ENCODE measurements around the gene MTAP. TPM values are rescaled to one million over a fixed set of nuclear protein-coding genes. Genes with fewer than 3 reads are reported as not detected.

MTAP gene
- total RNA-seq, 1 donor from 2014 or later: 90.0 TPM

DNA sequence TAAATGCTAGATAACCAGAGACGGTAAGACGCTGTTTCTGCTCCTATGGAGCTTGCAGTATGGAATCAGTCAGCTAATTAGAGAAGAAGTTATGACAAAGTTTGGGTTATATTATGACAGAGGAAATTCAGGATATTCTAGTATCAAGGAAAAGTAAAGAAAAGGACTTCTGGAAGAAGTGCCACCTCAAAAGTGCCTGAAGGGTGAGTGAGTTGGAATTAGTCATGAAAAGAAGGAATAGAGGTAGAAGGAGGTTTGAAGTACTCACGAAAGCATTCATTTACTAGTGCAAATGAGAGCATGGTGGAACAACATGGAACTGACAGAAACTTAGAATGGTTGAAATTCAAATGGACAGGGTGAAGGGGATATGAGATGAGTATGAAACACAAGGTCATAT lies 40.4 kb upstream of the MTAP start:
- H3K27me3 Mint-ChIP-seq (ENCODE audit: low read depth): peaks cover 11% of the 10 kb centered on the region

DNA sequence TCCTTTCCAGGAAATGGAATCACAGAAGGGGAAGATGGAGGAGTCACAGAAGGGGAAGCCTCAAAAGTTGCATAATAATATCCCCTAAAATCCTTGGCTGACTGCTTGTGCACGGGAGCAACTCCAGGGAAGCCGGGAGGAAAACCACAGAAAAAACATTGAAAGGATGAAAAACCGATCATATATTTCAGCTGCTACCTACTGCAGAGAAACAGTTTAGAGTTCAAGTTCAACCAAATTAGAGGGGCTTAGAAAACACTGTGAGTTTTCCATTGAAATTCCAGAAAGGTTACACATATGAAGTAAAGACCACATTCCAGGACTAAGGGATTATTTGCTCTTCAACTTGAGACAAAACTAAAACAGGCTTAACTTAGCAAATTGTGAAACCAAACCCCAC lies 37.6 kb upstream of the MTAP start:
- H3K4me1 Mint-ChIP-seq: peaks cover 10% of the 10 kb centered on the region
- DNase-seq (ENCODE audit: low spot score in 2 of 2, unreplicated experiment in 2 of 2): no peak
- no peak overlapping the region for H3K27ac Mint-ChIP-seq
- TF ChIP-seq, protein P1, sequence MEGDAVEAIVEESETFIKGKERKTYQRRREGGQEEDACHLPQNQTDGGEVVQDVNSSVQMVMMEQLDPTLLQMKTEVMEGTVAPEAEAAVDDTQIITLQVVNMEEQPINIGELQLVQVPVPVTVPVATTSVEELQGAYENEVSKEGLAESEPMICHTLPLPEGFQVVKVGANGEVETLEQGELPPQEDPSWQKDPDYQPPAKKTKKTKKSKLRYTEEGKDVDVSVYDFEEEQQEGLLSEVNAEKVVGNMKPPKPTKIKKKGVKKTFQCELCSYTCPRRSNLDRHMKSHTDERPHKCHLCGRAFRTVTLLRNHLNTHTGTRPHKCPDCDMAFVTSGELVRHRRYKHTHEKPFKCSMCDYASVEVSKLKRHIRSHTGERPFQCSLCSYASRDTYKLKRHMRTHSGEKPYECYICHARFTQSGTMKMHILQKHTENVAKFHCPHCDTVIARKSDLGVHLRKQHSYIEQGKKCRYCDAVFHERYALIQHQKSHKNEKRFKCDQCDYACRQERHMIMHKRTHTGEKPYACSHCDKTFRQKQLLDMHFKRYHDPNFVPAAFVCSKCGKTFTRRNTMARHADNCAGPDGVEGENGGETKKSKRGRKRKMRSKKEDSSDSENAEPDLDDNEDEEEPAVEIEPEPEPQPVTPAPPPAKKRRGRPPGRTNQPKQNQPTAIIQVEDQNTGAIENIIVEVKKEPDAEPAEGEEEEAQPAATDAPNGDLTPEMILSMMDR (IDR thresholded peaks at IDR 0.05; ENCODE audit: unreplicated experiment): no peak
- peaks cover 2% of the 10 kb centered on the region for H3K36me3 Mint-ChIP-seq
- H3K9me3 Mint-ChIP-seq: peaks cover 3% of the 10 kb centered on the region
- H3K4me3 Mint-ChIP-seq: no peak overlapping the region
- H3K27me3 Mint-ChIP-seq (ENCODE audit: low read depth): peaks cover 7% of the 10 kb centered on the region

More for the DNA sequence above, 40.4 kb upstream of the MTAP start:
- Mint-ChIP-seq H3K9me3 (no peaks in the 10 kb centered on the region), H3K4me1 (no peaks in the 10 kb centered on the region), H3K4me3 (no peak overlapping the region), H3K36me3 (no peaks in the 10 kb centered on the region), H3K27ac (no peak overlapping the region)
- DNase-seq (ENCODE audit: low spot score in 2 of 2, unreplicated experiment in 2 of 2): no peak
- TF ChIP-seq, protein P1 (IDR thresholded peaks at IDR 0.05; ENCODE audit: unreplicated experiment): no peak

DNA sequence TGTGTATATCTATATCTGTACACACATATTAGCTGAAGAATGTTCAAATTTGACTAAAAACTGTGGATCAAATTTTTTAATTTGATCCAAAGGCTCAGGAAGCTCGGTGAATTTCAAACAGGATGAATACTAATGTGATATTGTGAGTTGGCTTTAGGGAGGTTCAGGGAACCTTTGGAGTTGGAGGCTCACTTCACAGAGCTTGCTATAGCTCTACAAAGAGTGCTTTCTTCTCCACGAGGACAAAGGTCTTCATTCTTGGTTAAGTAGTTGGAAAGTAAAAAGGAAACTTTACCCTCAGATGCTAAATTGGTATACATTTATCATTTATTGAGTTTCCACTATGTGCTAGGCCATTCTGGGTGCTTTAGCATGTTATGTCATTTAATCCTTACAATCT lies 36.3 kb upstream of the MTAP start:
- no peak for DNase-seq (ENCODE audit: low spot score in 2 of 2, unreplicated experiment in 2 of 2)
- peaks cover 7% of the 10 kb centered on the region for H3K9me3 Mint-ChIP-seq
- peaks cover 5% of the 10 kb centered on the region for H3K27me3 Mint-ChIP-seq (ENCODE audit: low read depth)
- H3K27ac Mint-ChIP-seq: no peak overlapping the region
- TF ChIP-seq, protein P1 (IDR thresholded peaks at IDR 0.05; ENCODE audit: unreplicated experiment): no peak
- peaks cover 17% of the 10 kb centered on the region for H3K4me1 Mint-ChIP-seq
- H3K4me3 Mint-ChIP-seq: no peak overlapping the region
- peaks cover 5% of the 10 kb centered on the region for H3K36me3 Mint-ChIP-seq

DNA sequence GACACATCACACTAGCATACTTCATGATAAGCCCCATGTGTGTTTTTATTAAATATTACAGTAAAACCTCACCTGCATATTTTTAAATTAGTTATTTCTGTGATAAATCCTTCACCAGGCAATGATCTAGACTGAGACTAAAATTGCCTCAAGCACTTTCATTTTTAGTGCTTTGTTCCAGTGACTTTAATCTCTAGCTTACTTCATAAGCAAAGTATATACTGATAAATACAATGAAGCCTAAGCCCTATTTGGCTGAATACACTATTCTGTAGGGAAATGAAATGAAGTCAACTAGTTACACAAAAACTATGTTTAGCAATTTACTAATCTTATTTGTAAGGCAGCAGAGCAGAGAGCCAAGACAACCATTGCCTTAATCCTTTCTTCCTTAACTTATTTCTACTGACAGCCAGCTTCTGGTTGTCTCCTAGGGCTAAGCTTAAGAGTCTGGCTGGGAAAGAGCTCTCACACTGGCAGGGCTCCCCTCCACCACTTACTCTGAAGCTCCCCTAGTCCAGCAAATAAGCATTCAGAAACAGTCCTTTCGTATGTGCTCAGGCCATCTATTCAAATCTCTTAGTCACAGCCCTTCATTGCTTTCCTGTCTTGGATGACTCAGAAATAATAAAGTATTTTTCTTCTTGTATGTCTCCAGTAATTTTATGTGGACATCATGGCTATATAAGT lies 31.4 kb upstream of the MTAP start:
- peaks cover 36% of the 10 kb centered on the region for H3K4me1 Mint-ChIP-seq
- no peak for DNase-seq (ENCODE audit: low spot score in 2 of 2, unreplicated experiment in 2 of 2)
- H3K27ac Mint-ChIP-seq: peak overlapping the region; percentile 88
- no peak overlapping the region for H3K4me3 Mint-ChIP-seq
- peaks cover 5% of the 10 kb centered on the region for H3K36me3 Mint-ChIP-seq
- H3K27me3 Mint-ChIP-seq (ENCODE audit: low read depth): no peaks in the 10 kb centered on the region
- TF ChIP-seq, protein P1 (IDR thresholded peaks at IDR 0.05; ENCODE audit: unreplicated experiment): no peak
- H3K9me3 Mint-ChIP-seq: peaks cover 7% of the 10 kb centered on the region

DNA sequence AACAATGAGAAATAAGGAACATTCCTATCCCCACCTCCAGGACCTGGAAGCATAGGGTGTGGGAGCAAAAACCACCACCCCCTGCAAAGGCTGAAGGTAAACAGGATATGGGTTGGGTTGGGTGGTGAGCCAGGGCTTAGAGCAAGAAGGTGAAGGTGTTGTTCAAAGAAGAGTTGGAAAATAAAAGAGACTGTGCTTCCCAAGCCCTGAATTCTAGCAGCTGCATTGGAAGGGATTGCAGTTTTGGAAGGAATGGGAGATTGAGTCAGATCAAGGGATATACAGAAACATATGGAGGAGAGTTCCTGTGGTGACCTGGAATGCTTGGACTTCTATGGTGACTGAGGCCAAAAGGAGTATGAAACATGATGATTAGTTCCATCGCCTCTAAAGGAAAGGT lies 24.7 kb upstream of the MTAP start:
- TF ChIP-seq, protein P1 (IDR thresholded peaks at IDR 0.05; ENCODE audit: unreplicated experiment): no peak
- Mint-ChIP-seq H3K36me3 (no peaks in the 10 kb centered on the region), H3K9me3 (no peaks in the 10 kb centered on the region), H3K4me1 (peaks cover 18% of the 10 kb centered on the region), H3K4me3 (no peak overlapping the region), H3K27me3 (ENCODE audit: low read depth) (no peaks in the 10 kb centered on the region), H3K27ac (no peak overlapping the region)
- DNase-seq (ENCODE audit: low spot score in 2 of 2, unreplicated experiment in 2 of 2): no peak

Data from mesothelial cell of epicardium (in vitro differentiated cells).